BLaER1 treated with 17β-estradiol and CSF1 and Interleukin-3, amounts not matched to agents 10 nM and 100 nM (cell line): Measurements from ENCODE around the gene GPN2.

Experiments used
- H3K27ac ChIP-seq, 11 experiments: shearing (Covaris generic); formaldehyde crosslinking; 2 replicates each; pipeline ENCODE4 v1.8.1; 2022
- H3K27me3 ChIP-seq, 11 experiments: shearing (Covaris generic); formaldehyde crosslinking; 2 replicates each; pipeline ENCODE4 v1.8.1; 2022
- H3K36me3 ChIP-seq, 11 experiments: shearing (Covaris generic); formaldehyde crosslinking; 2 replicates each; pipeline ENCODE4 v1.8.1; 2022
- H3K4me1 ChIP-seq, 10 experiments: shearing (Covaris generic); formaldehyde crosslinking; 2 replicates each; pipeline ENCODE4 v1.8.1; 2022
- H3K4me2 ChIP-seq, 11 experiments: shearing (Covaris generic); formaldehyde crosslinking; 2 replicates each; pipeline ENCODE4 v1.8.1; 2022
- H3K4me3 ChIP-seq, 10 experiments: shearing (Covaris generic); formaldehyde crosslinking; 2 replicates each; pipeline ENCODE4 v1.8.1; 2022
- H3K9ac ChIP-seq, 11 experiments: shearing (Covaris generic); formaldehyde crosslinking; 2 replicates each; pipeline ENCODE4 v1.8.1; 2022
- H3K9me3 ChIP-seq, 11 experiments: shearing (Covaris generic); formaldehyde crosslinking; replicated peaks in 1 of 11; 2 replicates each; pipeline ENCODE4 v1.8.1; 2022
- H4K20me1 ChIP-seq, 11 experiments: shearing (Covaris generic); formaldehyde crosslinking; 2 replicates each; pipeline ENCODE4 v1.8.1; 2022
- Cebpa-rat ChIP-seq, 11 experiments: shearing (Covaris generic); IDR thresholded peaks; 2 replicates each; pipeline ENCODE4 v1.8.1; 2022

GPN2 gene

DNA sequence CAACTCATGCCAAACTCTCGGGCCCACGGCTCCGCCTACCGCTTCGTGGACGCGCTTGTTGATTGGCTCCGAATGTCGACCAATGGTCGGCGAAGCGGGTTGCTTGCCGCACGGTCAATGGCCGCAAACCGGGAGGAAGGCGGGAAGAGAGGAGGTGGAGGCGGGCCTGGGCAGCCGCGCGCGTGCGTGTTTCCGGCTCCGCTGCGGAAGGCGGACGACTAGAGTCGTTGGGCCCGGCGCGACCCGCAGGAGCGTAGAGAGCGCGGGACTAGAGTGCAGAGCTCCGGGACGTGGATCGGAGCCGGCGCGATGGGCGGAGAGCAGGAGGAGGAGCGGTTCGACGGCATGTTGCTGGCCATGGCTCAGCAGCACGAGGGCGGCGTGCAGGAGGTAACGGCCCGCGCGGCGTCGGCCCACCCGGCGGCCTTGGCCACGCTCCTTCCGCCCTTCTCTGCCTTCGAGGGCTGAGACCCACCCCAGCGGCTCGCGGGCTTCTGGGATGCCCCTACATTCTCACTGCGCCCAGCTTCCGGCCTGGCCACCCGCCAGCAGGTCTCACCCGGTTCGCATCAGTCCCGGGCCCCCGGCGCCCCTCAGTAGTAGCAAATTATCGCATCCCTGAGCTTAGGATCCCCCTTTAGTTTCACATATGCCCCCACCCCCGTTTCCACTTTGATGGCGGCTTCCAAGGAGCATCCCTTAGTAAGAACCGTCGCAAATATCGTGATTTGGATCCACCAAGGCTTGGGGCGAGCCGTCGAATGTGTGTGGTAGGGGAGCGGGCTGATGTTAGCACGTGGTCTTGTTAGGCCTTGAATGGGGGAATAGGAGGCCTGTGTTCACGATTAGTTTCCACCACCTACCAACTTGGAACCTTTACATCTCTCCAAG, 31.7 kb upstream of the GPN2 start, which contains the start of gene NUDC:
Gene NUDC, plus strand, starts transcription at position 204 of the 891 bp plus-strand sequence. Its CDS starts 106 bp downstream, at position 310.
- Histone ChIP-seq H3K4me3 (peak within 1 kb of the TSS; percentile 81 to 99 (median 92)), H3K4me2 (peak within 1 kb of the TSS; percentile 84 to 98 (median 93)), H3K4me1 (peaks cover 20 to 27% (median 24%) of the 10 kb centered on the region in 10 experiments), H3K36me3 (peaks cover 32 to 45% (median 40%) of the 10 kb centered on the region in 11 experiments), H3K27me3 (no peaks in the 10 kb centered on the region), H3K9me3 (no peaks in the 10 kb centered on the region), H3K27ac (peak within 1 kb of the TSS; percentile 84 to 94 (median 93)), H4K20me1 (peaks cover 3 to 46% (median 39%) of the 10 kb centered on the region in 11 experiments; a peak in 18 of 22 replicates), H3K9ac (peak within 1 kb of the TSS; percentile 86 to 98 (median 95))
- no peak for TF ChIP-seq Cebpa-rat (IDR thresholded peaks at IDR 0.05)

DNA sequence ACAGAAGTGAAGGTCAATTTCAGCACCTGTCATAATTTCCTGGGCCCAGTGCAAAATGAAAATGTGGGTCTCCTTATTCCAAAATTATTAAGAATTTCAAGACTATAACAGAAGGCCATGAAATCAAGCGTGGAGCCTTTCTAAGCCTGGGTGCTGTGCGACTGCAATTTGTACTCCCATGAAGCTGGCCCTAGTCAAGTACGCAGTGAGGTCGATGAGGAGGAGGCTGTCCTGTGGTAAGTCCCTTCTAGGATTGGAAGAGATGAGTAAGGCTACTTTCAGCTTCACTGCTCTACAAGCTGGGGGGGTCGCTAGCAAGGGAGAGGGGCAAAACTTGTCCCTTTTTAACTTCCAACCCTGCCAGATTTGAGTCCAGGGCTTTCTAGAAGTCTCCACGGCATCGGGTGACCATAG, 31.1 kb upstream of the GPN2 start:
- peak overlapping the region; percentile 58 to 97 (median 78) for H3K4me2 ChIP-seq
- peaks cover 3 to 40% (median 32%) of the 10 kb centered on the region in 11 experiments; a peak in 18 of 22 replicates for H4K20me1 ChIP-seq
- H3K4me1 ChIP-seq: peaks cover 20 to 27% (median 24%) of the 10 kb centered on the region in 10 experiments
- H3K4me3 ChIP-seq: peak overlapping the region; percentile 81 to 99 (median 92); a peak in 19 of 20 replicates
- peaks cover 25 to 39% (median 34%) of the 10 kb centered on the region in 11 experiments for H3K36me3 ChIP-seq
- H3K27ac ChIP-seq: peak overlapping the region in 8 of 11 experiments; percentile 10 to 94 (median 90); a peak in 10 of 22 replicates
- no peak for TF ChIP-seq Cebpa-rat (IDR thresholded peaks at IDR 0.05)
- no peaks in the 10 kb centered on the region for H3K9me3 ChIP-seq
- no peaks in the 10 kb centered on the region for H3K27me3 ChIP-seq
- H3K9ac ChIP-seq: peak overlapping the region; percentile 86 to 98 (median 95); a peak in 14 of 22 replicates

DNA sequence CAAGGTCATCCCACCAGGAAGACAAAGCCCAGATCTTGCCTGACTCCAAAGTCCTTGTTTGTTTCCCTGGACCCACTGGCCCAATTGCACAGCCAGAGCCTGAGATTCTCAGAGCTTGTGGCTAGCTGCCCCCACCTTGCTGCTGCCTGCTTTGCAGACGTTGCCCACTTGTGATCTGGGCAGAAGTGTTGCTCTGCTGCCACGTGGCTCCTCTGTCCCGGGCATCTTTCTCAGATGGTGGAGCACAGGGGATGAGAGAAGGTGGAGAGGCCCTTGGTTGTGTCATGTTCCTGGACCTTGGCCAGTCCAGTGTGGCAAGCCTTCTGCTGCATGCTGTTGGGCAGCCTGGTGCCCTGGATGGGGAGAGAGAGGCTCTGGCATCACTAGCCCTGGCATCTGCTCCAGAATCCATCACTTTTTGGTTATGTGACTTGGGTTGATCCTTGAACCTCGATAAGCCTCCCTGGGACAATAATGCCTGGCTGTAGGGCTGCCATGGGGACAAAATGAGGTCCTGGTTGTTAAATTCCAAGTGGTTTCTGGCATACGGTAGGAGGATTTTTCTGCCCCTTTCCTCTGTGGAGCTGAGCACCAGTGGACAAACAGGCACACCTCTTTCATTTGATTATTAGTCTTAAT, 25.2 kb upstream of the GPN2 start:
- no peak overlapping the region for H3K9ac ChIP-seq
- no peak overlapping the region for H3K4me2 ChIP-seq
- no peaks in the 10 kb centered on the region for H3K9me3 ChIP-seq
- H3K36me3 ChIP-seq: no peaks in the 10 kb centered on the region
- H3K27me3 ChIP-seq: no peaks in the 10 kb centered on the region
- no peak for TF ChIP-seq Cebpa-rat (IDR thresholded peaks at IDR 0.05)
- no peak overlapping the region for H3K4me3 ChIP-seq
- H4K20me1 ChIP-seq: no peaks in the 10 kb centered on the region
- H3K4me1 ChIP-seq: no peaks in the 10 kb centered on the region
- no peak overlapping the region for H3K27ac ChIP-seq

DNA sequence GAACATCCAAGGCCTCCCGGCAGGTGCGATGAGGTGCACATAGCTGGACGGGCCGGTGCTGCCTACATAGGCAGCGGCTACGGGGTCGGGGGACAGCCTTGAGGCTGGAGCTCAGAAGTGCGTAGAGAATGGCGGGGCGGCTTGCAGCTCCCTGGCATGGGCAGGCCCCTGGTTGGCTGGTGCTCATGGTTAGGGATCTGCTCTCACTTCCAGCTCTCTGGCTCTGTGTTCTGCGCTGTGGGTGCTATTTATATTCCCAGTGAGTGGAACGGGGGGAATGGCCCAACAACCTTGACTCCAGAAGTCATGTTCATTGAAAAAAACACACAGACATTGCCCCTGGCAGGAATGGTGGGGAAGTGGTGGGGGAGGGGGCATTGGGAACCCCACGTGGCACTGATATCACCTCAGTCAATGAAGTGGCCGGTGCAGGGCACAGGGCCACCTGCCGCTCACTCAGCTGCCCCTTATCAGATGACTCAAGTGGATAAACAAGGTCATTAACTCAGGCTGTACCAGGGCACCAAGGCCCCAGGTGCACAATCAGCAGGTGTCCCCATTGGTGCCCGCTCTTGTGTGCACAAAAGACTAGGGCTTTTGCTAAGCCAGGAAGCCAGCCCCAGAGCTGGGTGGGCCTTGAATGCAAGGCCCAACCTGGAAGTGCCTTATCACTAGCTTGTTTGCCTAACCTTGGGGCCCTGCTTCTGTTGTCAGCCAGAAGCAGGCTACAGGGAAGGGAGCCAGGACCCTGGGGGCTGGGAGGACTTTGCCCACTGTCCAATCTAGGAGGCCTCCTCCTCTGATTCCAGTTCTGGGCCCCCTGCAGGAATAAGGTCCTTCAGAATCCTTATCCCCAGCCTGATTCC, 23.9 kb upstream of the GPN2 start, which contains the start of gene NR0B2:
Gene NR0B2, minus strand, starts transcription at position 222 of the 866 bp plus-strand sequence. Its CDS starts 35 bp downstream, at position 187.
- Histone ChIP-seq H3K9me3 (no peaks in the 10 kb centered on the region), H3K4me2 (no peak within 1 kb of the TSS), H3K27ac (no peak within 1 kb of the TSS), H3K4me3 (no peak within 1 kb of the TSS), H3K9ac (no peak within 1 kb of the TSS), H3K4me1 (no peaks in the 10 kb centered on the region), H3K36me3 (no peaks in the 10 kb centered on the region), H4K20me1 (no peaks in the 10 kb centered on the region), H3K27me3 (no peaks in the 10 kb centered on the region)
- TF ChIP-seq Cebpa-rat (IDR thresholded peaks at IDR 0.05): no peak

DNA sequence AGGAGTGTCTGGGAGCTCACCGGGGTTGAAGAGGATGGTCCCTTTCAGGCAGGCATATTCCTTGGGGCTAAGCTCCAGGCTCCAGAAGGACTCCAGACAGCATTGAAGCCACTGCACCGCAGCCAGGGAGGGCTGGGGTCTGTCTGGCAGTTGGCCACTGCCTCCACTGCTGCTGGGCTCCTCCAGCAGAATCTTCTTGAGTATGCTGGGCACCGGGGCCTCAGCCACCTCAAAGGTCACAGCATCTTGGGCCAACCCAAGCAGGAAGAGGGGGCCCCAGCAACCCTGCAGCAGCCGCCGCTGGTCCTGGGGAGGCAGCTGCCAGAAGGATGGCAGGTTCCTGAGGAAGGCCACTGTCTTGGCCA, 23.3 kb upstream of the GPN2 start:
- Histone ChIP-seq H4K20me1 (no peaks in the 10 kb centered on the region), H3K36me3 (no peaks in the 10 kb centered on the region), H3K9me3 (no peaks in the 10 kb centered on the region), H3K27ac (no peak overlapping the region), H3K4me1 (no peaks in the 10 kb centered on the region), H3K27me3 (no peaks in the 10 kb centered on the region), H3K4me3 (no peak overlapping the region), H3K4me2 (no peak overlapping the region), H3K9ac (no peak overlapping the region)
- no peak for TF ChIP-seq Cebpa-rat (IDR thresholded peaks at IDR 0.05)

DNA sequence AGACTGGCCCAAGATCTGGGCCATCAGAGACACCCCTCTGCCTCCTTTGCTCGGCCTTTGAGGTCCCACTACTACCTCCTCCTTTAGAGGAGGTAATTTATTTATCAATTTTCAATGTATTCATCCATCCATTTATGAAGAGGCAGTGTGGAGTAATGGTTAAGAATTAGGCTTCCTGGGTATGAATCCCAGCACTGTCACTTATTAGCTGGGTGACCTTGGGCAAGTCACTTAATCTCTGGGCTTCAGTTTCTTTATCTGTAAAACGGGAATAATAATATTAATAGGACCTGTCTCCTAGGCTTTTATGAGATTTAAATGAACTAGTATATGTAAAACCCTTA, 22.0 kb upstream of the GPN2 start:
- Histone ChIP-seq H3K9ac (no peak overlapping the region), H3K27ac (no peak overlapping the region), H3K4me3 (no peak overlapping the region), H3K36me3 (no peaks in the 10 kb centered on the region), H3K4me2 (no peak overlapping the region), H3K4me1 (peaks cover 0 to under 1% (median 0%) of the 10 kb centered on the region in 10 experiments; a peak in 2 of 20 replicates), H3K9me3 (no peaks in the 10 kb centered on the region), H3K27me3 (no peaks in the 10 kb centered on the region), H4K20me1 (no peaks in the 10 kb centered on the region)
- TF ChIP-seq Cebpa-rat (IDR thresholded peaks at IDR 0.05): no peak

DNA sequence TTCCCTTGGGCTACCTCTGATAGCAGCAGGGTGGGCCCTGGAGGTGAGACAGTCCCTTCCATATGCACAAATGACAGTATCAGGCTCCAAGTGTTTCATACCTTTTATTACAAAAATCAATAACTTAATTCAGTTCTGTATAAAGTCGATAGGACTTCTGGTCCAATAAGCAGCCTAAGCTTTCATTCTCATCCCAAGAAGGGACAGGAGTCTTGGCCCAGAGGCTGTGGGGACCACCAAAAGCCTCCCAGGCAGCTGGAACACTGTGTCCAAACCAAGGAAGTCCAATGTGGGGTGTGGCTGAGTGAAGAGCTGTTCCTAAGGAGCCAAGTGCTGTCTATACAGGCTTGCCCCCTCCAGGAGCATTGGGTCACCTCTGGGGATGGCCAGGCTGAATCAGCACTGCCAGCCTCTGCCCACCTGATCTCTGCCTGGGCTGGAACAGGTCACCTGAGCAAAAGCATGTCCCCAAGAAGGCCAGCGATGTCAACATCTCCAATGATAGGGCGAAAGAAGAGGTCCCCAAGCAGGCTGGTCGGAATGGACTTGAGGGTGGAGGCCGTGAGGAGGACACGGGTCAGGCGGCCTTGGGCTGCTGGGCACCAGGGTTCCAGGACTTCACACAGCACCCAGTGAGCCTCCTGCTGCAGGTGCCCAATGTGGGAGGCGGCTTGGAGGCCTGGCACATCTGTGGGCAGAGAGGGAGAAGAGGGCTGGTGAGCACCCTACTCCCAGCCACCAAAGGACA, 21.5 kb upstream of the GPN2 start:
- TF ChIP-seq Cebpa-rat (IDR thresholded peaks at IDR 0.05): no peak
- H3K9me3 ChIP-seq: no peaks in the 10 kb centered on the region
- no peaks in the 10 kb centered on the region for H3K27me3 ChIP-seq
- H3K36me3 ChIP-seq: no peaks in the 10 kb centered on the region
- peaks cover 0 to 4% (median 0%) of the 10 kb centered on the region in 10 experiments; a peak in 2 of 20 replicates for H3K4me1 ChIP-seq
- no peaks in the 10 kb centered on the region for H4K20me1 ChIP-seq
- no peak overlapping the region for H3K4me2 ChIP-seq
- H3K4me3 ChIP-seq: no peak overlapping the region
- H3K27ac ChIP-seq: no peak overlapping the region
- no peak overlapping the region for H3K9ac ChIP-seq
